ENCODE measurements around the gene BATF3.
"Not testable (repeated sequence)": the region's sequence is repeated elsewhere in the genome, so short reads cannot be mapped to it uniquely, and the experiment has no call there.

Gene BATF3

DNA sequence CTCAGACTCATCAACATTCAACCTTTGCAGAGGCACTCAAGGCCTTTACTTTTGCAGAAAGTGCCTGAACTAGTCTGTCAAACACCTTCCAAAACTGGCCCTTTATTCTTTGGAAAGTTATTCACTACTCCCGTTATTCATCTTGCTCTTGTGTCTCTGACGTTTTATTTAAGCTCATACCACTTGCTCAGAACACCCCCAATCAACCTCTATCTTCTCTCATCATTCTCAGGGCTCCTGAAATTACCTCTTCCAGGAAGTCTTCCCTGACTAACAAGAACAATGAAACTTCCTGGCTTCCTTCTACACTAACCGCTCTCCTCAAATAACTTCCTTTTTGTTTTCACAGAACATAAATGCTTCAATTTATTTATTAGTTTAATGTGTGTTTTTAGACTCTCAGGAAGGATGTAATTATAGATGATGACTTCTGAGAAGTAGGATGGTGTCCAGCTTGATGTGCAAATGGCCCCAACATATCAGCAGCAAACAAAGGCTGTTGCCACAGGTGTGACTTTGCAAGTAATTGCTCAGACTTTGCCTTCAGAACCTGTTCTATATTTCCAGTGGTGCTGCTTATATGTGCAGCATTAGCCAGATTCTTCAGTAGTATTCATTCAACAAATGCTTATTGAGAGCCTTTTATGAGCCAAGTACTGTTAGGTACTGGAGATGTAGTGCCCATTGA is 22.8 kb upstream of the BATF3 start:
- no peaks in the 10 kb centered on the region for H3K9me3 ChIP-seq (ENCODE audit: control insufficient read depth in 1 of 2, low read length in 2 of 2)
- no peak overlapping the region for H3K4me3 ChIP-seq (ENCODE audit: low read depth in 1 of 2, low read length in 2 of 2)
- no peak overlapping the region for H3K27ac ChIP-seq (ENCODE audit: low read length)
- no peaks in the 10 kb centered on the region for H3K36me3 ChIP-seq (ENCODE audit: control insufficient read depth in 1 of 2, insufficient read depth in 2 of 2, low read length in 2 of 2)
- H3K27me3 ChIP-seq (ENCODE audit: low read depth, low read length): no peaks in the 10 kb centered on the region
- H3K4me1 ChIP-seq (ENCODE audit: control insufficient read depth in 1 of 2, insufficient read depth in 2 of 2, low read length in 2 of 2): no peaks in the 10 kb centered on the region

DNA sequence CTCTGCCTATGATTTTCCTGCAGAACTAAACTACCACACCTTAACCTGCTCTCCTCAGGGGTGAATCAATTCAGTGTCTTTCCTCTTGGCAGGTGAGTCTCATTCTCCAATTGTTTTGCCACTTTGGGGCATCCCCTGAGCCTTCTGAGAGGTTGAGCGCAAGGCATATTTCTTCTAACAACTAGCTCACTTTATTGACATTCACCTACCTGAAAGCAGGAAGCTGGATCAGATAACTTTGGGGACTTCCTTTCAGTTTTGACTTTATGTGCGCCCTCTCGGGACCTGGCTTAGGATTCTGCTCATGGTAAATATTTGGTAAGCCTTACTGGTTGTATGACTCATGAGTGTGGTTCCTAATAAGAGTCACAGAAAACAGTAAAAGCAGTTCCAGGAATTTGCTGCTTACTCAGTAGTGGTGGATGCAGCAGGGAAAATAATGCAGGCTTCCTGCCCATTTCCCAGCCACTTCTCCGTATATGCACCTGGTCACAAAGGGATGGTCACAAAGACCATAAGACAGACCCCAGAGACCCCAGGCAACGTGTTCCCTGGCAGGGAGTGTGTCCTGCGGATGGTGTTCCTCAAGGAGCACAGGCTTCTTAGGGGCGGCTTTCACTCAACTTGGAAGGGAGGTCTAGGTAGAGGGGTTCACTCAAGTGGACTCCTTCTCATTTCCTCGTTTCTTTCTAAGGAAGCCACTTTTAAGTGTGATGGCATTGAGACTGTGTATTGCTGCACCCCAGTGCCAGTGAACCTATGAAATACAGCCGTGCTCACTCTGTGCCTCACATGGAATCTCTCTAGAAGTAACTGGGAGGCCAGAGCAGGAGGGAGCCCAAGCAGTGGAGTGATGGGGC is 22.0 kb upstream of the BATF3 start:
- H3K4me1 ChIP-seq (ENCODE audit: control insufficient read depth in 1 of 2, insufficient read depth in 2 of 2, low read length in 2 of 2): no peaks in the 10 kb centered on the region
- no peaks in the 10 kb centered on the region for H3K36me3 ChIP-seq (ENCODE audit: control insufficient read depth in 1 of 2, insufficient read depth in 2 of 2, low read length in 2 of 2)
- no peak overlapping the region for H3K27ac ChIP-seq (ENCODE audit: low read length)
- H3K9me3 ChIP-seq (ENCODE audit: control insufficient read depth in 1 of 2, low read length in 2 of 2): no peaks in the 10 kb centered on the region
- no peak overlapping the region for H3K4me3 ChIP-seq (ENCODE audit: low read depth in 1 of 2, low read length in 2 of 2)
- no peaks in the 10 kb centered on the region for H3K27me3 ChIP-seq (ENCODE audit: low read depth, low read length)

DNA sequence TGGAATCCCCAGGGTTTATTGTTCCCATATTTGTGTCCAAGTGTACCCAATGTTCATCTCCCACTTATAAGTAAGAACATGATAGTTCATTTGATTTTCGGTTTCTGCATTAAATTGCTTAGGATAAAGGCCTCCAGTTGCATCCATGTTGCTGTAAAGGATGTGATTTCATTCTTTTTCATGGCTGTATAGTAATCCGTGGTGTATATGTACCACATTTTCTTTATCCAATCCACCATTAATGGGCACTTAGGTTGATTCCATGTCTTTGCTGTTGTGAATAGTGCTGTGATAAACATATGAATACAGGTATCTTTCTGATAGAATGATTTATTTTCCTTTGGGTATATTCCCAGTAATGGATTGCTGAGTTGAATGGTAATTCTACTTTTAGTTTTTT is 20.0 kb upstream of the BATF3 start:
- Histone ChIP-seq H3K4me1 (ENCODE audit: control insufficient read depth in 1 of 2, insufficient read depth in 2 of 2, low read length in 2 of 2) (no peaks in the 10 kb centered on the region), H3K27me3 (ENCODE audit: low read depth, low read length) (no peaks in the 10 kb centered on the region), H3K36me3 (ENCODE audit: control insufficient read depth in 1 of 2, insufficient read depth in 2 of 2, low read length in 2 of 2) (no peaks in the 10 kb centered on the region), H3K9me3 (ENCODE audit: control insufficient read depth in 1 of 2, low read length in 2 of 2) (no peaks in the 10 kb centered on the region), H3K4me3 (ENCODE audit: low read depth in 1 of 2, low read length in 2 of 2) (no peak overlapping the region), H3K27ac (ENCODE audit: low read length) (no peak overlapping the region)

DNA sequence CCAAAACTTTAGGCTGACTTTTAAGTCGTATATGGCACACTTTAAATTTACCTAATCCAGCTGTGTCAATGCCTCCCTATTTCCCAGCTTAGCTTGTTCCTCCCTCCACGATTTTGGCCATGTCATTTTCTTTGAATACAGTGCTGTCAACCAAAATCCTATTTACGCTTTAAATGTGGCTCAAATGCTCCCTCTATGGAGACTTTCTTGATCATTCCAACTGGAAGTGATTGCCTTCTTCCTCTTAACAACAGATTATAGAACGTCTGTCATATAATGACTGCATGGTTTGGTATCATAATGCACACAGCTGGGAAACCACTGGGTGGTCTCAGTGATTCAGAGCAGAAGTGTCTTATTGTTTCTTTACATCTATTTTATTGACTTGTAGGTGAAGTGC is 18.9 kb upstream of the BATF3 start:
- H3K27me3 ChIP-seq (ENCODE audit: low read depth, low read length): no peaks in the 10 kb centered on the region
- H3K27ac ChIP-seq (ENCODE audit: low read length): no peak overlapping the region
- H3K36me3 ChIP-seq (ENCODE audit: control insufficient read depth in 1 of 2, insufficient read depth in 2 of 2, low read length in 2 of 2): no peaks in the 10 kb centered on the region
- H3K4me3 ChIP-seq (ENCODE audit: low read depth in 1 of 2, low read length in 2 of 2): no peak overlapping the region
- H3K4me1 ChIP-seq (ENCODE audit: control insufficient read depth in 1 of 2, insufficient read depth in 2 of 2, low read length in 2 of 2): no peaks in the 10 kb centered on the region
- H3K9me3 ChIP-seq (ENCODE audit: control insufficient read depth in 1 of 2, low read length in 2 of 2): no peaks in the 10 kb centered on the region

DNA sequence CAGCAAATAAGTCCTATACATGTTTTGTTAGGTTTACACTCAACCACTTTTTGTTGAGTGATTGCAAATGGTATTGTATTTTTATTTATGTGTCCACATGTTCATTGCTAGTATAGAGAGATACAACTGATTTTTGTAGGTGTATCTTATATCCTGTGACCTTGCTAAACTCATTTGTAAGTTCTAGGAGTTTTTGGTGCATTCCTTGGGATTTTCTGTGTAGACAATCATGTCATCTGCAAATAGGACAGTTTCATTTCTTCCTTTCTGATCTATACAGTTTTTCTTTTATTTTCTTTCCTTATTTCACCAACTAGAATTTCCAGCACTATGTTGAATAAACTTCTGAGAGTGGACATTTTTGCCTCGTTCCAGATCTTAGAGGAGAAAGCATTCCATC is 16.5 kb upstream of the BATF3 start:
- no peak overlapping the region for H3K4me3 ChIP-seq (ENCODE audit: low read depth in 1 of 2, low read length in 2 of 2)

DNA sequence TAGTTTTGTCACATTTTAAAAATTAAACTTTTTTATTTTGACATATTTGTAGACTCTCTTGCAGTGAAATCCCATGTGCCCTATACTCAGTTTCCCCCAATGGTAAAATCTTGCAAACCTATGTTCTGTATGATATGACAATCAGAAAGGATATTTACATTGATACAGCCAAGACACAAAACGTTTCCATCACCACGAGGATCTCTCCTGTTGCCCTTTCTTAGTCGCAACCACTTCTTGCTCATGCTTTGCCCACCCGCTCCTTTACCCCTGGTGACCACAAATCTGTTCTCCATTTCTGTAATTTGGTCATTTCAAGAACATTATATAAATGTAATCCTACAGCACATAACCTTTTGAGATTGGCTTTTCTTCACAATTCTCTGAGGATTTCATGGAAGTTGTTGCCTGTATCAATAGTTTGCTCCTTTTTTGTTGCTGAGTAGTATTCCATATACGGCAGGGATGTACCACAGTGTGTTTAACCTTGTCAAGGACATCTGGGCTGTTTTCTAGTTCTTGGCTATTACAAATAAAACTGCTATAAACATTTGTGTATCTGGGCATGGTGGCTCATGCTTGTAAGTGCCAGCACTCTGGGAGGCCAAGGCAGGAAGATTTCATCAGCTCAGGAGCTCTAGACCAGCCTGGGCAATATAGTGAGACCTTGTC is 14.0 kb upstream of the BATF3 start:
- Histone ChIP-seq H3K4me1 (ENCODE audit: control insufficient read depth in 1 of 2, insufficient read depth in 2 of 2, low read length in 2 of 2) (no peaks in the 10 kb centered on the region), H3K4me3 (ENCODE audit: low read depth in 1 of 2, low read length in 2 of 2) (no peak overlapping the region), H3K27ac (ENCODE audit: low read length) (no peak overlapping the region), H3K9me3 (ENCODE audit: control insufficient read depth in 1 of 2, low read length in 2 of 2) (no peaks in the 10 kb centered on the region), H3K27me3 (ENCODE audit: low read depth, low read length) (no peaks in the 10 kb centered on the region), H3K36me3 (ENCODE audit: control insufficient read depth in 1 of 2, insufficient read depth in 2 of 2, low read length in 2 of 2) (no peaks in the 10 kb centered on the region)

More for the DNA sequence above, 16.5 kb upstream of the BATF3 start:
- H3K4me1 ChIP-seq (ENCODE audit: control insufficient read depth in 1 of 2, insufficient read depth in 2 of 2, low read length in 2 of 2): no peaks in the 10 kb centered on the region
- H3K9me3 ChIP-seq (ENCODE audit: control insufficient read depth in 1 of 2, low read length in 2 of 2): no peaks in the 10 kb centered on the region
- H3K27me3 ChIP-seq (ENCODE audit: low read depth, low read length): no peaks in the 10 kb centered on the region
- H3K27ac ChIP-seq (ENCODE audit: low read length): no peak overlapping the region
- H3K36me3 ChIP-seq (ENCODE audit: control insufficient read depth in 1 of 2, insufficient read depth in 2 of 2, low read length in 2 of 2): no peaks in the 10 kb centered on the region

DNA sequence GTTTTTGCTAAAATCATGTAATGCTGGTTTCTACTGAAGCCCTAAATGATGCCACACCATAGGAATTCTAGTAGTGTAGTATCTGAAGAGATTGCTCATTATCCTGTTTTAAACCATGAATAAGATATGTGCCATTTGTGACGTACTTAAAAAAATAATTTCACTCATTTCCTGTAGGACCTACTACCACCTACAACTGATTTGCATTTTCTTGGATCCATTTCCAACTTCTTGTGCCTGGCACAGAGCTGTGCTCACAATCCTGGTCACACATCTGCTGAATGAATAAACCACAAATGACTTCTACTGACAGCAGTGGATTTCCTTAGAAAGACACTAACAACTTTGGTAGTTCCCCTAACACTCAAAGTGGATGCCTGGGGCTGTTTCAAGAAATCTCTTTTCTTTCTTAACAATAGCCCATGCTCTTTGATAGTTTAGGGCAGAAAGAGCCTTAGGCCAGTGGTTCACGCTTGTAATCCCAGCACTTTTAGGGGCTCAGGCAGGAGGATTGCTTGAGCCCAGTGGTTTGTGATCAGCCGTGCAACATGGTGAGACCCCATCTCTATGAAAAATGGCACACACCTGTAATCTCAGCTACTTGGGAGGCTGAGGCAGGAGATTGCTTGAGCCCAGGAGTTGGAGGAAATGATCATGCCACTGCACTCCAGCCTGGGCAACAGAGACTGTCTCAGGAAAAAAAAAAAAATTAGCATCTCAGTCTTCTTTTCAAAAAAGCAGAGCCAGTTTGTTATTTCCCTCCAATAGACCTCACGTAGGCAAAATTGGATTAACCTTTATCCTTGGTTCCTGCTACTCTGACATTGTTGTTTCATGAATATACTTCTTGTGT is 13.0 kb upstream of the BATF3 start:
- H3K4me1 ChIP-seq (ENCODE audit: control insufficient read depth in 1 of 2, insufficient read depth in 2 of 2, low read length in 2 of 2): no peaks in the 10 kb centered on the region
- no peaks in the 10 kb centered on the region for H3K27me3 ChIP-seq (ENCODE audit: low read depth, low read length)
- H3K9me3 ChIP-seq (ENCODE audit: control insufficient read depth in 1 of 2, low read length in 2 of 2): no peaks in the 10 kb centered on the region
- H3K27ac ChIP-seq (ENCODE audit: low read length): no peak overlapping the region
- no peak overlapping the region for H3K4me3 ChIP-seq (ENCODE audit: low read depth in 1 of 2, low read length in 2 of 2)
- H3K36me3 ChIP-seq (ENCODE audit: control insufficient read depth in 1 of 2, insufficient read depth in 2 of 2, low read length in 2 of 2): no peaks in the 10 kb centered on the region

DNA sequence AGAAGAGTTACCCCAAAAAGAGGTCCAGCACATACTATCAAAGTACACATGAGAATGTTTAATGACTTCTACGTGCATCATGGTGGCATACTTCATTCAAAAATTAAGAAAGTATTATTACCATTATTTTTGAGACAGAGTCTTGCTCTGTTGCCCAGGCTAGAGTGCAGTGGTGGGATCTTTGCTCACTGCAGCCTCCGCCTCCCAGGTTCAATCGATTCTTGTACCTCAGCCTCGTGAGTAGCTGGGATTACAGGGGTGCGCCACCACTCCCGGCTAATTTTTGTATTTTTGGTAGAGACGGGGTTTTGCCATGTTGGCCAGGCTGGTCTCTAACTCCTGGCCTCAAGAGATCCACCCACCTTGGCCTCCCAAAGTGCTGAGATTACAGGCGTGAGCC is 12.3 kb upstream of the BATF3 start:
- not testable (repeated sequence) for H3K4me1 ChIP-seq (ENCODE audit: control insufficient read depth in 1 of 2, insufficient read depth in 2 of 2, low read length in 2 of 2); H3K27me3 ChIP-seq (ENCODE audit: low read depth, low read length); H3K27ac ChIP-seq (ENCODE audit: low read length); H3K36me3 ChIP-seq (ENCODE audit: control insufficient read depth in 1 of 2, insufficient read depth in 2 of 2, low read length in 2 of 2); H3K9me3 ChIP-seq (ENCODE audit: control insufficient read depth in 1 of 2, low read length in 2 of 2); H3K4me3 ChIP-seq (ENCODE audit: low read depth in 1 of 2, low read length in 2 of 2)

DNA sequence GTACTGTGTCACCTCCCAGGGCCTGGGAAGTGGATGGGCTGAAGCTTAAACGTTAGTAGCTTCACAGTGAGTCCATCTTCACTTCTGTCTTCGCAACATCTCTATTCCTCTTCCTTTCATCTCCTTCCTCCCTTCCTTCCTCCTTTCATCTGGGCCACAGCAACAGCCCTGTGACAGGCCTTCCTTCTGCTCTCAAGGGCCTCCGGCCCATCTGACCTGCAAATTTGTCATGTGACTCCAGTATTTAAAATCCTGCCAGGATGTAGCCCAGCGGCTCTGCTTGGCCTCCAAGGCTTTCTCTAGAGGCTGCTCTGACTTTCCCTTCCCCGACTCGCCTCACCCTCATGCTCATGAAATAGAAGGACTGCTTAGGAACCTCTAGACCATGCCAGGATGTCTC is 10.9 kb upstream of the BATF3 start:
- no peaks in the 10 kb centered on the region for H3K27me3 ChIP-seq (ENCODE audit: low read depth, low read length)

DNA sequence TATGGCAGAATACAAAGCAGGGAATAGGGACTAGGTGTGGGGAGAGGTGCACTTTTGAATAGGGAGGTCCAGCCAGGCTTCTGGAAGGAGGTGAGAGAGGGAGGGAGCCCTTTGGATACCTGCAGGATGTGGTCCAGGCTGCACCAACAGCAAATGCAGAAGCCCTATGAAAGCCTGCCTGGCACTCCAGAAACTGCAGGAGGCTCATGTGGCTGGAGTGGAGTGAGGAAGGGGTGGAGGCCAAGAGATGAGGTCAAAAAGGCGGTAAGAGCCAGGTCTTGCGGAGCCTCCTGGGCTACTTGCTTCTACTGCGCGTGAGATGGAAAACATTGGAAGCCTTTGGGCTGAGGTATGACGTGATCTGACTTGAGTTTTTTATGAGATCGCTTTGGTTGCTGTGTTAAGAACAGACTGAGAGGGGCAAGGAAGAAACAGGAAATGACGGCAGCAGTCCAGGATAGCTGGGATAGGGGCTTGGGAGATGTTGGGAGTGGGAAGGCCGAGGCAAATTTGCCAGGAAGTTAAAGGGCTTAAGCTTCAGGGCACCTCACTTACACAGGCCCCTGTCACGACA is 4.4 kb upstream of the BATF3 start:
- Histone ChIP-seq H3K36me3 (ENCODE audit: control insufficient read depth in 1 of 2, insufficient read depth in 2 of 2, low read length in 2 of 2) (no peaks in the 10 kb centered on the region), H3K4me1 (ENCODE audit: control insufficient read depth in 1 of 2, insufficient read depth in 2 of 2, low read length in 2 of 2) (peaks cover 0 to 7% of the 10 kb centered on the region in 2 donors), H3K27ac (ENCODE audit: low read length) (no peak overlapping the region), H3K4me3 (ENCODE audit: low read depth in 1 of 2, low read length in 2 of 2) (no peak overlapping the region), H3K27me3 (ENCODE audit: low read depth, low read length) (no peaks in the 10 kb centered on the region), H3K9me3 (ENCODE audit: control insufficient read depth in 1 of 2, low read length in 2 of 2) (no peaks in the 10 kb centered on the region)

More for the DNA sequence above, 10.9 kb upstream of the BATF3 start:
- Histone ChIP-seq H3K36me3 (ENCODE audit: control insufficient read depth in 1 of 2, insufficient read depth in 2 of 2, low read length in 2 of 2) (no peaks in the 10 kb centered on the region), H3K27ac (ENCODE audit: low read length) (no peak overlapping the region), H3K4me3 (ENCODE audit: low read depth in 1 of 2, low read length in 2 of 2) (no peak overlapping the region), H3K9me3 (ENCODE audit: control insufficient read depth in 1 of 2, low read length in 2 of 2) (no peaks in the 10 kb centered on the region), H3K4me1 (ENCODE audit: control insufficient read depth in 1 of 2, insufficient read depth in 2 of 2, low read length in 2 of 2) (no peaks in the 10 kb centered on the region)
